Stimulated activated CD8-positive, alpha-beta memory T cell treated with anti-CD3 and anti-CD28 coated beads, Interleukin-12 subunit alpha, Interleukin-12 subunit beta, amount 100 ng/mL, for 1 hour (primary cell): ENCODE data around the gene YBX2.

Experiments used
- DNase-seq: peaks from one replicate; pipeline ENCODE4 v3.0.0-alpha.2; 2020; ENCODE audit warnings: low read depth

The YBX2 gene

DNA sequence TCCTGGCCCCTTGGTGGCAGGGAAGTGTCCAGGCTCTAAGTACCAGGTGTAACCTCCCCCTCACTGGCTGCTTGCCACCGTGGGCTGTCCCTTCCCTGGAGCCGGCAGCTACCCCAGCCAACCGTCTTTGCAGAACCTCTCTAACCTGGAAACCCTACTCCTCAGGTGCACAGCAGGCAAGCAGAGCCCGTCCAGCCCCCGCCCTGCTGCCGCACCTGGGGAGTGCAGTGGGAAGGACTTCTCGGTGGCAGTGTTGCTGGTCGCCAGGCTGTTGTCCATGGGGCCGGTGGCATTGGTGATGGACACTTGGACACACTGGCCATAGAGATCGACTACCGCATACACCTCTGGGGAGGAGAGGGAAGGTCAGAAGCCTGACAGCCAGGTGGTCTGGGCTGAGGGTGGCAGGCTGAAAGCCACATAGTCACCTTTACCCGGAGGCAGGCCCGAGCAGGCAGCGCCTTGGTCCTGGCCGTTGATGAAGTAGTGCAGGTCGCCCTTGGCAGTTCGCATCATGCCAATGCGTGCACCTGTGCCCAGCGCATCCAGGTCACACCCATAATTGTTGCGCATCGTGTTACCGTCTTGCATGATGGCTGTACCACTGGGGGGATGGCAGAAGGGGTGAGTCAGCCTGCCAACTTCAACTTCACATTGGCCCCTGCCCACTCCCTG, 28.2 kb upstream of the YBX2 start:
- no peak for DNase-seq

DNA sequence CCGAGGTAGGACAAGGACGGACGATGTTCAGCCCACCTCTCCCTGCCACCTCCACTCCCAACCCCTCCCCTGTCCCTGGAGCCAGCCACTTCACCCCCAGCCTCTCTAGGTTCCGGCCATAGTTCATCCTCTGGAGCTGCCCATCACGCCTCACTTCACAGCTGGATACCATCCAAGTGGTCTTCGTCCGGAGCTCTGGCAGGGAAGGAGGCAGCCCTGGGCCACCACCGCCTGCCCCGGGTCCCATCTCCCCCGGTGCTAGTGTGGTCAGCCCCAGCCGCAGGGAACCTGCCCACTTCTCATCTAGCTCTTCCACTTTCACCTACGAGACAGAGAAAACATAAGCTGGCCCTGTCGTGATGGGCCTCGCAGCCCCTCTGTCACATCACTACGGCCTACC, 27.0 kb upstream of the YBX2 start:
- DNase-seq, result no peak

DNA sequence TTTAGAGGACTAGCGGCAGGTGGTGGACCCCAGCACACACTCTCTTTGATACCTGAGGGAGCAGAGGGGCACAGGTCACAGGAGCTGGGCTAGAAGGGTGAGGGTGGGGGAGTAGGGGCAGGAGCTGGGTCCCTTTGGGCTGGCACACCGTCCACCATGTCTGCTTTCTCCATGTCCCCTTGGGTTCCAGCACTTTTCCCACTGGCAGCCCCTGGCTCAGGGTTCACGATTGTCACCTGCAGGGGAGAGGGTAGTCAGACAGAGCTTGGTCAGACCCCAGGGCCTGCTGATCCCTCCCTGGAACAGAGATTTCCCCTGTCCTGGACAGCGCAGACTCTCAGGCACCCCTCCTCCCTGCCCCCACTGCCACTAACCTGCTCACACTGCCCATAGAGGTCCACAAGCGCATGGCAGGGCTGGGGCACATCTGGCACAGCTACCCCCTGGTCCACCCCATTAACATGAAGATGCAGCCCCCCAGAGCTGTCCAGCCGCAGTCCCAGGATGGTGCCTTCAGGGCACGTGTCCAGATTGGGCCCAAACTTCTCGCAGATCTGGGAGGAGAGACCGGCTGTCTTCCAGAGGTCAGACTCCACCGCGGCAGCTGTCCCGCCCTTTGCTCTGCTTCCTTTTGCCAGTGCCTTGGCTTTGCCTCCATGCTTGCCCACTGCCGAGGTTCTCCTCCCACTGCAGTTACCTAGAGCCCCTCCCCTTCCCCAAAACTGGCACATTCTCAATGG, 23.9 kb upstream of the YBX2 start:
- no peak for DNase-seq

DNA sequence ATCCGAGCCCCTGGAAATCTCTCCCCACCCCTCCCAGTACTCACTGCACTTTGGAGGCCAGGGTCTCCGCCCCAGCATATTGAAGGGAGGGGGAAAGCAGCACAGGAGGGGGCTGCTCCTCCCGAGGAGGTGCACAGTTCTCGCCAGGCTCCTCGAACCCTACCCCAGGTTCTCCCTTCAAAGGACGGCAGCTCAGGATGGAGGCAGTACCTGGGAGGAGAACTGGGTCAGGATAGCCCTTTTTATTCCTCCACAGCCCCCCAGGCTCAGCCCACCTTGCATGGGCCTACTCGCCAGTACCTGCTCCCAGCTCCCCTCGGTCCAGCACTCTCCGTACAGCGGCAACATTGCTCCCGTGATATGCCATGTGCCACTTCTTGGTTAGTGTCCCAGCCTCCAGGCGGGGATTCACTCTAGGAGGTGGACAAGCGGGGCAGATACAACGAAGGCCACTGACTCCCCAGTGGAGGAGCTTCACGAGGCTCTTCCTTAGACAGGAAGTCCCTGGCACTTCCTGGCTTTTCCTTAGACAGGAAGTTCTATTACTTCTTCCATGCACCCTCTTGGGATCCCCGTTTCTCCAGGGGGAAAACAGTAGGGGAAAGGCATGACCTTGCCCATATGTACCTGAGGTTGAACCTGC, 22.8 kb upstream of the YBX2 start:
- no peak for DNase-seq

DNA sequence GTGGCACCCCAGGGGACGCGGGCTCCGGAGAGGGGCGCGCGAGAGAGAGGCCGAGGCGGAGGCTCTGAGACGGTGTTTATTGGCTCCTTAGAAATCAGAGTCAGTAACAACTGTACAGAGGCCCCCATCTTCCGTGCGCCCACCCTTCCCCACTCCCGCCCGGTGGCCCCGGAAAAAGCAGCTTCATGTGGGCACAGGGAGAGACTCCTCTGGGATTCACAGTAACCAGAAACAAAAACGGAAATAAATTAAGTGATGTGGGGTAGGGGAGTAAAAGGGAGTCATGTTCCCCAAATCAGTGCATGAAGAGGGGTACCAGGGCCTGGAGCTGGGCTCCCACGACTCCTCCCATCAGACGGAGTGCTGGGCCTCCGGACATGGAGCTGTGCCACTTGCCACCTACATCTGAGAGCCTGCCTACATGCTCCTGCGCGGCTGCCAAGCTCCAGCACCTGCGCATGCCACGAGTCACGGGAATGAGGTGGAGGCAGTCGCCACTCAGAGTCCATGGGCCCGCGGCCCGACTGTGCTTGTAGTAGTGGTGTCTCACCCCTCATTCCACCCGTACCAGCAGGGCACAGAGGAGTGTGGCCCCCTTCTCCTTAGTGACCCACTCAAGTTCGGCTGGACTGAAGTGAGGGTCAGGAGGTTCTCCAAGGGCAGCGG, 21.3 kb upstream of the YBX2 start:
- no peak for DNase-seq

DNA sequence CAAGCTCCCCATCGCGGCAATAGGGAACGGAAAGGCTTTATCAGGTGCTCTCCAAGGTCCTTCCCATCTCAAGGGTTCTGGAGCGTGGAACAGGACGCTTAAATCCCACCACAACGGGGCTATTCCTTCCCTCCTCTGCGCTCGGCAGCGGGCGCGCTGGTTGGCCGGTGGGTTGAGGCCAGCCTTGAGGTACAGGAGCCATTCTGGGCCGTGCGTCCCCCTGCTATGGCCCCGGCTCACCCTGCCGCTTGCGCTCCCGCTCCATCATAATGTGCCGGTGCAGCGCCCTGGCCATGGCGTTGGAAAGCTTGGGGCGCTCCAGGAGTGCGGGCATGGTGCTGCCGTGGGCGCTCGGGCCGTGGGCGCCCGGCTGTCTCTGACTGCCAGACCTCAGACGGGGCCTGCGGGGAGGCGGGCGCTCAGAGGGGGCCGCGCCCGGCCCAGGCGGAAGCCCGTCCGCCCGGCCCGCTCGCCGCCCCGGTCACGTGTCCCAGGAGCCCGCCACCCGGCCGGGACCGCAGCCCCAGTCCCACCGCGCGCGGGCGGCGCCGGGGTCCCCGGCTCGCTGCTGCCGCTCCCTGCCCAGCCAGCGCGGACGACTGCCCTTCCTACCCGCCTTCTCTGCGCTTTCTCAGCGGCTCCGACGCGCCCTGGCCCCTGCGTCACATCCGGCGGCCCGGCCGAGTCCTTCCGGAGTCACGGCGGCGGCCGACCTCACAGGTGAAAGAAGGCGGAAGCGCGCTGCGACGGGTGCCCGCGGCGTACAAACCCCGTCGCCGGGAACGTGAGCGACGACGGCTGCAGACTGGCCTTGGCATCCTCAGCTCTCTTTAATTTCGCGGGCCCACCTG, 20.5 kb upstream of the YBX2 start, which contains the start of gene GPS2:
GPS2 (minus strand) TSS at position 642 of the 851 bp plus-strand sequence; CDS start at position 334, 308 bp downstream.
- DNase-seq, result peak; percentile 89

DNA sequence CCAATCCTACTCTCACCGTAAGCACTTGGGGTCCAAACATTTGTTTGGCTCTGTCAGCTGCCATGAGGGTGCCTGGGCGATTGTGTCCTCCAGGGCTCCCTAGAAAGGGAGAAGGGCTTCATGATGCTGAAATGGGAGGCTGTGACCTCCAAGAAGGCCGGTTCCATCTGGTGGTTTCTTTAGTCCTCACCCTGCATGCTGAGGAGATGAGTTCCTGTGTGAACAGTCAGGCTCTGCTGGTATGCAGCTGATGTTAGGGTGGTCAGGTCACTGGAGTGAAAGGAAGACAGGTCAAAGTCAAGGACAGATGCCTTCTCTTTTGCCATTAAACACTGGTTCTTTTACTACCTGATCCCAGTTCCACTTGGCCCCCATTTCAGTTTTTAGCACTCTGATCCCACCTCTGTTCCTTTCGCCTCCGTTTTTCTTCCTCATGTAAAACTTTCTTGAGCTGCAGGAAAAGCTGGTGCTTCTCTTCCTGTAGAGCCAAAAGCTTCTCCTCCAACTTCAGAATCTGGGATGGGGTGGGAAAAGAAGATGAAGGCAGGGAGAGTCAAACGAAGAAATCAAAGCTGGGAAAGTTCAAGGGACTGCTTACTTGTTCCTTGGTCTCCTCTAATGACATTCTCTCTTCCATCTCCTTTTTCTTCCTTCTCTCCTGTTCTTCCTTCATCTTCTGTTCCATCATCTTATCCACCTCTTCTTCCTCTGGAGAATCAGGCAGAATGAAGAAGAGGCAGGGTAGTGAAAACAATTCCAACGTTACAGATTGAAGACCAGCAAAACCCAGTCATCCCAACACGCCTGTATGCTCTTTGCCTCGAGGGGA, 19.7 kb upstream of the YBX2 start:
- no peak for DNase-seq

DNA sequence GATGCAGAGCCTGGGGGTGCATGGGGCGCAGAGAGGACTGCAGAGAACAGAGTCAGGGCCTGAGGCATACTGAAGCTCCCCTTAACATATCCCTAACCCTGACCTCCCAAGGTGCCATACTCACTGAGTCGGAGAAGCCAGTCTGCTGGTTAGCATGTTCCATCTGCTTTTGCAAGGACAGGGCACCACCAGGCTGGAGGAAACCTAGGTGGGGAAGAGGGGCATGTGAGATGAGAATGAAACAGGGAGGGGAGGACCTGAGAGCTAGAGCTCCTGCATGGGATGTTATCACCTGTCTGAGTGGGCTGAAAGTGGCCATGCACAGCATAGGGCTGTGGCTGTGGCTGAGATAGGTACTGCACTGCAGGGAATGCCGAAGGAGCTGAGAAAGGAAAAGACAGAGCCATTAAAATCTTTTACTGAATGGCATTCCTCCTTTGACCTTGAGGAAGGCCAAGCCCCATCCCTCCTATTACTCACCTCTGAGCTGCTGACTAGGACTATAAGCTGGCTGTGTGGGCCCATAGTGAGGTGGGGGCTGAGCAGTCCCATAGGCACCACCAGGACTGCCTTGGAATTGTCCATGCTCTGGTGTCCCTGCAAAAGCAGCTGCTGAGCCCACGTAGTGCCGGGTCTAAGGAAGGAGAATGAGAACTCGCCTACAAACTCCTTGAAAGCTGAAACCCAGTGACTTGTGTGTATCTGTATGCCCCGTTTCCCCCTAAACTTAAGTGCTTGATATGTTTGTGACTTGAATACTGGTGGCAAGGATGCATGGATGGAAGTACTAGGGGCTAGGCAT, 18.9 kb upstream of the YBX2 start:
- no peak for DNase-seq

DNA sequence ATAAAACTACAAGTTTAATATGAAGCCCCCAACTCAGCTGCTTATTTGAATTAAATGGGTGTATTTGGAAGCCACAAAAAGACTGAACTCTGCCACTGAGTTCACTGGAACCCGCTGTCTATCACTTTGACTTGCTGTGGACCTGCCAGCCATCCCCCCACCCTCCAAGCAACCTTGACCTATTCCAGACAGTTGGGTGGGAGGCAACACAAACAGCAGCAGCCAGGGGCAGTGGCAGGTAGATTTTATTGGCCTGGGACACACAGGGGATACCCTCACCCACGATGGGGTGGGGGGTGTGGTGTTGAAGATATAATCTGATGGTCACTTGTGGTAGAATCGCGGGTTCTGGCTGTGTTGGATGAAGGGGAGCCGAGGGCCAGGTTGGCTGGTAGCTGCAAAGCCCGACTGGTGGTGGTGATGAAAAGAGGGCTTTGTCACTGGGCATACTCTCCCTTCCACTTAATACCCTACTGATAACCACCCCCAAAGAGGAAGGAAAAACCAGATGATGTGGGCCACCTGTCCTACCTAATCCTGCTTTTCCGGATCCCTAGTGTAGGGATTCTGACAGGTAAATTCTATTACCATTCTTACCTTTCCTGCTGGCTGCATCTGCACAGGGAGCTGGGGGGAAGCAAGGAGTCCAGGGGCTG, 18.1 kb upstream of the YBX2 start:
- DNase-seq, result no peak

DNA sequence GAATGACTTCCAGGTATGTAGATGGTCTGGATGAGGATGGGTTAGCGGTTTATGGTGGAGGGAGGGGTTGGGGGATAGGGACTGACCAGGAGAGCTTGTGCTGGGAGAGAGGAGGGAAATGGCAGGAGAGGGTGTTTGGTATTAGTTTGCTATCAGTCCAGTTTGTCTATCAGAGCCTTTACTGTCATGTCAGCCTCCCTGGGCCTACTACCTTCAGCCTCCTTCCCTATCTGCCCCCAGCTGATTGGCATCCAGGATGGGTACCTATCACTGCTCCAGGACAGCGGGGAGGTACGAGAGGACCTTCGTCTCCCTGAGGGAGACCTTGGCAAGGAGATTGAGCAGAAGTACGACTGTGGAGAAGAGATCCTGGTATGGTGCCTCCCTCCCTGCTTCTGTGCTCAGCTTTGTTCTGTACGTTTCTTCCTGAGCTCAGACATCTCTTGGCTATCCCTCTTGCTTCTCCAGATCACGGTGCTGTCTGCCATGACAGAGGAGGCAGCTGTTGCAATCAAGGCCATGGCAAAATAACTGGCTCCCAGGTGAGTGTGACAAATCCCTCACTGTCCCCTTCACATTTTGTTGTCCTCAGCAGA, 16.8 kb upstream of the YBX2 start:
- no peak for DNase-seq

DNA sequence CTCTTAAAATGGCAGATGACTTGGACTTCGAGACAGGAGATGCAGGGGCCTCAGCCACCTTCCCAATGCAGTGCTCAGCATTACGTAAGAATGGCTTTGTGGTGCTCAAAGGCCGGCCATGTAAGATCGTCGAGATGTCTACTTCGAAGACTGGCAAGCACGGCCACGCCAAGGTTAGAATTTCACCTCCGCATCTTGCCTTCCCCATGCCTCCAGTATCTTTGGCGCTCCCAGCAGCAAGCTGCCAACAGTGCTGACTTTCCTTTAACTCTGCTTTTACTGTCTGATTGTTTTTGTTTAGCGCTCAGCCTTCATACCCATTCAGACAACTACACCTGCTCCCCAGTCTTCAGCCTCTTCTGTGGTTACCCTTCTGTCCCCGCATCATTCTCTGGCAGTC, 15.2 kb upstream of the YBX2 start:
- no peak for DNase-seq

DNA sequence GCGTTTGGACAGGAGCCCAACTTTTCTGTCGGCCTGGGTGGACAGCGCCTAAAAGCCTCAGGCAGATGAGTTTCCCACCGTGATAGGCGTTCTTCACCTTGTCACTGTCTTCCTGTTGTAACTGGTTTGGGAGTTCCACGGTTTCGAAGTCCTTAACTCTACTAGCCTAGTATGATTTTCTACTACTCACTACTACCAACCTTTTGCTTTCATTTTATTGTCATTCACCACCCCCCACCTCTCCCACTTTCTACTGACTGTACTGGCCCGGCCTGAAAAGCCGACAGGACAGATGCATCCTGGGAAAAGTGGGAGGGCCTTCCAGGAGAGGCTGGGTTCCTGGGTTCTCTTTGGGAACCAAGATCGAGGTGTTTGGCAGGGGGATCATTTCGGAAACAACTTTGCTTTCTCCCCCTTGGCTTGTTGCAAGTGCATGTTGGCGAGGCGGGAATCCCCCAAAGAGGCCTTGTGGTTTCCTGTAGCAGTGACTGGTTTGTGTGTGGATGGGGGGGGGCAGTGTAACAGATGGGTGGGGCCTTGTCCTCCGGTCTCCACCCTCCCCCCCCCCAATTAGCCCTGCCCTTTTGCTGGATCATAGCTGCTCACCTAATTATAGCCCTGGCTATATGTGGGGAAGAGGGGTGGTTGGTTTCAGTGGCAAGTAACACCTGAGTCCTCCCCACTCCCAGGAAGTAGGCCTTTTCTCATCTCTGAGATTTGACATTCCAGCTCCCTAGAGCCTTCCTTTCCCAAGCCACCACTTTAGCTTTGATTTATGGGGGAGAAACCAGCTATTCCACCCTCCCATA, 14.4 kb upstream of the YBX2 start:
- peak; percentile 78 for DNase-seq

DNA sequence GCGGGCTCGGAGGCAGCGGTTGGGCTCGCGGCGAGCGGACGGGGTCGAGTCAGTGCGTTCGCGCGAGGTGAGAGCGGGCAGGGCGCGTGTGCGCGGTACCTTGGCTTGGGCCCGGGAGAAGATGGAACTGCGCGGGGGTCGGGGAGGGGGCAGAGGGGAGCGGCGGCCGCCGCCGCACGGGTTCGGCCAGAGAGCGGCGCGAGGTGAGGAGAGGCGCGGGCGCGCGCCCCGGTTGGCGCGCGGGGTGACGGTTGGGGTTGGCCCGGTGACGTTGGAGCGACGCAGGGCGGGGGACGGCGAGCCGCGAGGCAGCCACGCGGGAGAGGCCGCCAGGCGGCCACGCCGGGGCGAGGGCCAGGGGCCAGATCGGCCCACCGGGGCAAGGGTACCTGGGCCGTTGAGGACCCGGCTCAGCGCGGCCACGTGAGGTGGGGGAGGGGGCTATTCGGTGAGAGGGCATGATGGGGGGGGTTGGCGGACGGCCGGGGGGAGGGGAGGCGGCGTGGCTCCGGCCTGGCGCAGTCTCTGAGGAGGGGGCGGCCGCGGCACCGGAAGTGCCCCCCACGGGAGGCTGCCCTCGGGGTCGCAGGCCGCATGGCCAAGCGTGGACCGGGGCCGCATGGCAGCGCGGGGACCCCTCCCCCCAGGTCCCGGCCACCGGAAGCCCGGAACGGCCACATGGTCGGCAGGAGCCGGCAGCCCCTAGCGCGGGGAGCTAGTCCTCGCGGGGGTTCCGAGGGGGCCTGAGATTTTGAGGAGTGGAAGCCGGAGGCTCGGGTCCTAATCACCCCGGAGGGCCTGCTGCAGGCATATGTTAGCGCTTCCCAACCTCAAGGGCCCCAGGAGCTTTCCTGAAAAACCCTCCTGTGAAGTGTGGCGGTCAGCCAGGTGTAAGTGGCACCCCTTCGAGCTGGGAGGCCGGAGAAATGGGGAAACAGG, 13.5 kb upstream of the YBX2 start:
- no peak for DNase-seq

DNA sequence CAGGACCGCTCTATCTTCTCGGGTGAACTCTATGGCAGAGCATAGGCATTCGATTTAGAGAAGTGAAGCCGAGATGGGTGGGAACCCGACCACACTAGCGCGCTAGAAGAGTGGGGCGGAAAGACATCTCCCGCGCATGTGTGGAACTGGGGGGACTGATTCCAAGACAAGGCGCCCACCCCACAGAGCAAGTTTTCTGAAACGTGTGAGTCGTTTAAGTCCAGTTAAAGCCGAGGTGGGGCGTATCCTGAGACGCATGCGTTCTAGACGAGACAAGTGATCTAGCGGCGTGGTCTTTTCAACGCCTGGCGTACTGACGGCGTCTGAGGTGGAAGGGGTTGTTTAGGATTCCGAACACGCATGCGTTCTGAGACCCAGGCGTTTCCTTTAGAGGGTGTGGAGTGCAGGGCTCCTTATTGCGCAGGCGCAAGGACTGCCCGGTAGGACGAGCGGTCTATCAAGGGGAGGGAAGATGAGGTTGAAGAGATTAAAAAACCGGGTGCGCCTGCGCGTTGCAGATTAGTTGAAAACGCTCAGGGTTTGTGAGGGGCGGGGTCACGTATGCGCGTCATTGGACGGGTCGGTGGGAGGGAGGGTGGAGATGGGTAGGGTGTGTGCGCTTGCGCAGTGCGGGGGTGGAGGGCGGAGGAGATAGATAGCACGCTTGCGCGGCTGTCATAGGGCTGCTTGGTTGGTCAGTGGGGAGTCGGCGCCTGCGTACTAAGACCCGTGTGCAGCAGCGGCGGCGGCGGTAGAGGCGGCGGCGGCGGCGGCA, 12.7 kb upstream of the YBX2 start, which contains the start of gene EIF5A:
EIF5A (plus strand) TSS at position 718 of the 775 bp plus-strand sequence. CDS start 2,008 bp downstream, outside the sequence.
- peak; percentile 100 for DNase-seq

DNA sequence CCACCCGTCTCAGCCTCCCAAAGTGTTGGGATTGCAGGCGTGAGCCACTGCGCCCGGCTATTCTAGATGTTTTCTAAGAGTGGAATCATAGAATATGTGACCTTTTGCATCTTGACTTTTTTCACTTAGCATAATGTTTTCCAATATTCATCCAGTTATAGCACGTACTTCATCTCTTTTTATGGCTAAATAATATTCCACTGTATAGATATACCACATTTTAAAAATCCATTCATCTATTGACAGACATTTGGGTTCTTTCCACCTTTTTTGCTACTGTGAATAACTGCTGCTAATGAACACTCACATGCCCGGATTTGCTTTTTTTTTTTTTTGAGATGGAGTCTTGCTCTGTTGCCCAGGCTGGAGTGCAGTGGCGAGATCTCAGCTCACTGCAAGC, 9.7 kb upstream of the YBX2 start:
- no peak for DNase-seq
